HepG2 (cell line): ENCODE measurements around the gene FOXK2. TPM values are rescaled to one million over a fixed set of nuclear protein-coding genes. Genes with fewer than 3 reads are reported as not detected.
A peak's percentile ranks its signal among the peaks of the same experiment; 100 is the strongest.

ENCODE experiments used
- ATAC-seq: fragments of 200-7000 bp; cut with Tn5 transposase; 3 replicates; pipeline ENCODE4 v1.9.1; 2020; ENCODE audit warnings: mild to moderate bottlenecking, moderate library complexity
- BruUV-seq: library from RNA; stranded (reverse); fragments of 400-500 nt; replicated peaks from 2 replicates; lab custom pipeline; 2021; lab: Mats Ljungman, UMichigan
- CTCF ChIA-PET: fragments of 300-600 bp; formaldehyde crosslinking; extraction: SDS; loops from one replicate; lab custom pipeline; 2021; ENCODE audit warnings: low total read pairs, inconsistent platforms, low intra/inter-chr PET ratio; lab: Yijun Ruan, JAX
- POLR2A ChIA-PET: fragments of 350-600 bp; sonication (Branson Sonifier 250); formaldehyde crosslinking; loops from one replicate; lab custom pipeline; 2020; ENCODE audit warnings: antibody characterized with exemption, inconsistent platforms; lab: Yijun Ruan, JAX
- DNase-seq: peaks from one replicate; pipeline ENCODE4 v3.0.0-alpha.2; 2015; ENCODE audit warnings: low spot score
- FAIRE-seq: peaks from 3 replicates; lab custom pipeline; 2011; peaks lifted over from hg19 to GRCh38; lab: Jason Lieb, UNC
- H2AFZ ChIP-seq: one replicate; pipeline ENCODE4 v1.6.1; 2011; ENCODE audit warnings: low read length, inconsistent platforms
- H3K27ac ChIP-seq: fragments of 300-600 bp; 3 replicates; pipeline ENCODE4 v1.8.0; 2011; ENCODE audit warnings: mixed run types, mild to moderate bottlenecking, mixed read lengths, low read length, inconsistent platforms; ENCODE audit not compliant: insufficient read depth; ENCODE audit errors: extremely low read length
- H3K27me3 ChIP-seq, 2 experiments: fragments of 200-600 bp in 1 of 2; 2 replicates in 1 of 2; 3 replicates in 1 of 2; pipeline versions ENCODE4 v1.6.0 to v1.8.0; 2011; ENCODE audit warnings: low read length in 2 of 2, mild to moderate bottlenecking in 2 of 2, moderate library complexity in 2 of 2, inconsistent platforms in 1 of 2; ENCODE audit not compliant: insufficient read depth in 2 of 2, control insufficient read depth in 1 of 2
- H3K36me3 ChIP-seq, 2 experiments: fragments of 200-600 bp in 1 of 2; replicated peaks in 1 of 2; 2 replicates in 1 of 2; 3 replicates in 1 of 2; pipeline versions ENCODE4 v1.5.1 to v1.8.0; 2011; ENCODE audit warnings: low read length in 2 of 2, inconsistent platforms in 1 of 2; ENCODE audit not compliant: insufficient read depth in 2 of 2, control insufficient read depth in 1 of 2
- H3K4me1 ChIP-seq: 2 replicates; pipeline ENCODE4 v1.5.1; 2012; ENCODE audit warnings: low read length, inconsistent platforms; ENCODE audit not compliant: insufficient read depth
- H3K4me2 ChIP-seq: 2 replicates; pipeline ENCODE4 v1.6.0; 2011; ENCODE audit warnings: low read depth, low read length, inconsistent platforms
- H3K4me3 ChIP-seq, 3 experiments: fragments of 200-600 bp in 1 of 3; sonication (generic), shearing (Covaris generic) in 1 of 3; replicated peaks in 1 of 3; 2 replicates each; pipeline ENCODE4 v1.5.1; 2011 to 2016; ENCODE audit warnings: low read length in 3 of 3, inconsistent platforms in 2 of 3, low read depth in 2 of 3, mild to moderate bottlenecking in 2 of 3, control low read depth in 1 of 3, mixed read lengths in 1 of 3; ENCODE audit not compliant: insufficient read depth in 1 of 3
- H3K79me2 ChIP-seq: one replicate; pipeline ENCODE4 v1.6.1; 2011; ENCODE audit warnings: low read length, inconsistent platforms; ENCODE audit not compliant: insufficient read depth
- H3K9ac ChIP-seq: 2 replicates; pipeline ENCODE4 v1.6.0; 2011; ENCODE audit warnings: mild to moderate bottlenecking, low read depth, low read length, inconsistent platforms; ENCODE audit not compliant: insufficient read depth
- H3K9me3 ChIP-seq: 2 replicates; pipeline ENCODE4 v1.5.1; 2012; ENCODE audit warnings: mild to moderate bottlenecking, low read length
- H4K20me1 ChIP-seq: 2 replicates; pipeline ENCODE4 v1.6.0; 2011; ENCODE audit warnings: inconsistent platforms, mild to moderate bottlenecking, low read length, moderate library complexity; ENCODE audit not compliant: insufficient read depth
- HOXA3 ChIP-seq: sonication (generic); formaldehyde crosslinking; IDR thresholded peaks from 2 replicates; pipeline ENCODE4 v1.5.0; 2020; ENCODE audit warnings: missing genetic modification reagents
- KAT7 ChIP-seq: IDR thresholded peaks from 2 replicates; pipeline ENCODE4 v1.6.1; 2018; ENCODE audit warnings: borderline replicate concordance, missing compliant biosample characterization
- KDM5B ChIP-seq: sonication (generic); formaldehyde crosslinking; IDR thresholded peaks from 2 replicates; pipeline ENCODE4 v1.4.0; 2020; ENCODE audit warnings: missing genetic modification reagents, mild to moderate bottlenecking, borderline replicate concordance
- MBD4 ChIP-seq: IDR thresholded peaks from 2 replicates; pipeline ENCODE4 v1.6.1; 2012; ENCODE audit warnings: low read length, inconsistent platforms, borderline replicate concordance
- NRL ChIP-seq: sonication (generic); formaldehyde crosslinking; IDR thresholded peaks from 2 replicates; pipeline ENCODE4 v1.5.0; 2020; ENCODE audit warnings: missing genetic modification reagents, mild to moderate bottlenecking, moderate library complexity, borderline replicate concordance
- PCBP2 ChIP-seq: fragments of 200-400 bp; formaldehyde crosslinking; optimal IDR thresholded peaks from 2 replicates; pipeline ENCODE3; 2018; ENCODE audit warnings: low read length, low read depth; ENCODE audit not compliant: poor library complexity, severe bottlenecking
- TSC22D2 ChIP-seq: sonication (generic); formaldehyde crosslinking; IDR thresholded peaks from 2 replicates; pipeline ENCODE4 v1.5.1; 2020; ENCODE audit warnings: missing genetic modification reagents, mild to moderate bottlenecking, borderline replicate concordance
- ZBTB14 ChIP-seq: sonication (generic); formaldehyde crosslinking; IDR thresholded peaks from 2 replicates; pipeline ENCODE4 v1.4.0; 2020; ENCODE audit warnings: missing genetic modification reagents
- ZBTB33 ChIP-seq: sonication (generic); formaldehyde crosslinking; IDR thresholded peaks from 2 replicates; pipeline ENCODE4 v1.4.0; 2020; ENCODE audit warnings: missing genetic modification reagents
- ZBTB38 ChIP-seq: sonication (generic); formaldehyde crosslinking; IDR thresholded peaks from 2 replicates; pipeline ENCODE4 v1.5.1; 2020; ENCODE audit warnings: mild to moderate bottlenecking, missing genetic modification reagents
- ZFP62 ChIP-seq: sonication (generic); formaldehyde crosslinking; IDR thresholded peaks from 2 replicates; pipeline ENCODE4 v1.4.0; 2020; ENCODE audit warnings: missing genetic modification reagents
- ZNF121 ChIP-seq: sonication (generic); formaldehyde crosslinking; IDR thresholded peaks from 2 replicates; pipeline ENCODE4 v1.5.0; 2020; ENCODE audit warnings: mild to moderate bottlenecking, missing genetic modification reagents
- ZNF501 ChIP-seq: sonication (generic); formaldehyde crosslinking; IDR thresholded peaks from 2 replicates; pipeline ENCODE4 v1.5.1; 2020; ENCODE audit warnings: mild to moderate bottlenecking, moderate library complexity, missing genetic modification reagents
- WGBS: methylation state at CpG from one replicate; pipeline ENCODE4 v1.1.6; 2017; ENCODE audit warnings: low lambda C conversion rate; 5-methylcytosine and 5-hydroxymethylcytosine counted together
- in situ Hi-C: cut with HindIII; loops from 2 replicates; pipeline ENCODE4 v1.10.0; 2017; ENCODE audit warnings: low pct_unique_long_range_greater_than_20kb; ENCODE audit not compliant: extremely low pct_ligation_motif_present
- intact Hi-C: fragments of 100-400 bp; cut with micrococcal nuclease; formaldehyde crosslinking; loops from one replicate; pipeline ENCODE4 v1.10.0; 2022; ENCODE audit not compliant: unreplicated experiment
- polyA plus RNA-seq, 8 experiments: library from polyadenylated mRNA; depleted of rRNA in 3 of 8; stranded (reverse) in 7 of 8; unstranded in 1 of 8; fragments of >200 nt; fragmentation: Illumina TruSeq in 4 of 8; extraction: Trizol in 4 of 8; gene quantifications; 2 replicates each; pipeline versions ENCODE4 v1.2.1 to v1.2.3, GENCODE V29; 2011 to 2016; ENCODE audit warnings: low read depth in 4 of 8, missing spikeins in 1 of 8, mixed read lengths in 1 of 8; ENCODE audit not compliant: insufficient read depth in 1 of 8
- total RNA-seq, 5 experiments: library from RNA; depleted of rRNA; stranded (reverse); fragments of >200 nt; fragmentation: Illumina TruSeq; extraction: Trizol; gene quantifications; 2 replicates each; pipeline ENCODE4 v1.2.3, GENCODE V29; 2016; ENCODE audit warnings: low read depth in 1 of 5

FOXK2 gene
- total and polyA plus RNA-seq, 2 of the 13 experiments (the other 11 are each of a cell fraction or from before 2014, with no cell fraction given), result 67.1 to 67.2 TPM

- Histone ChIP-seq H2AFZ (no peak overlapping the region), H3K27ac (peak overlapping the region; percentile 87), H3K79me2 (peaks cover 62% of the 10 kb centered on the region), H3K36me3 (peaks cover 34 to 79% of the 10 kb centered on the region in 2 experiments), H4K20me1 (0 out of 2 replicates have a peak, but pooled peaks cover 7% of the 10 kb centered on the region), H3K4me3 (no peak overlapping the region), H3K9me3 (no peaks in the 10 kb centered on the region), H3K27me3 (no peaks in the 10 kb centered on the region), H3K4me2 (no peak overlapping the region), H3K9ac (no peak overlapping the region), H3K4me1 (peaks cover 58% of the 10 kb centered on the region)
- ATAC-seq (no peak), DNase-seq (no peak), FAIRE-seq (no peak)
- peak; percentile 91 for TF ChIP-seq ZNF121 (CRISPR knock-in tag)
- no peak for TF ChIP-seq TSC22D2
- TF ChIP-seq ZBTB14 (CRISPR knock-in tag), result no peak
- 0 out of 2 replicates have a peak, but pooled peaks have one; percentile 2 for TF ChIP-seq ZNF501 (CRISPR knock-in tag)
- in situ Hi-C loops (no loop called here), intact Hi-C loops (no loop called here)
- POLR2A ChIA-PET, result interaction anchor here (1.1 to 3.1 kb wide), 5 partner anchors 9 to 112 kb away, joined by 4 to 15 read pairs (median 6); partner anchors contain the start of gene NARF
- no TSS peak for BruUV-seq
- 89% methylated on average over 11 of the region's 11 CpGs for WGBS
- CTCF ChIA-PET, result no interaction called here
These were observed 50.1 kb downstream of the FOXK2 start for GRCh38 chr17:82569621-82570020.

GRCh38 chr17:82570277-82570676 lies 50.7 kb downstream of the FOXK2 start:
- peaks cover 52% of the 10 kb centered on the region for H3K4me1 ChIP-seq
- 94% methylated on average over 9 of the region's 9 CpGs for WGBS
- intact Hi-C loops, result no loop called here
- no peak overlapping the region for H3K9ac ChIP-seq
- H2AFZ ChIP-seq, result no peak overlapping the region
- FAIRE-seq (no peak), DNase-seq (no peak), ATAC-seq (no peak)
- peak overlapping the region; percentile 49 for H3K27ac ChIP-seq
- 0 out of 2 replicates have a peak, but pooled peaks cover 7% of the 10 kb centered on the region for H4K20me1 ChIP-seq
- H3K36me3 ChIP-seq, result peaks cover 36 to 80% of the 10 kb centered on the region in 2 experiments
- POLR2A ChIA-PET, result interaction anchor here (1.8 to 3.1 kb wide), 3 partner anchors 10 to 21 kb away, joined by 5 to 15 read pairs (median 12); no protein-coding TSS in a partner anchor
- H3K4me3 ChIP-seq, result no peak overlapping the region
- peaks cover 60% of the 10 kb centered on the region for H3K79me2 ChIP-seq
- no TSS peak for BruUV-seq
- CTCF ChIA-PET, result no interaction called here
- in situ Hi-C loops, result no loop called here
- H3K27me3 ChIP-seq, result no peaks in the 10 kb centered on the region
- no peaks in the 10 kb centered on the region for H3K9me3 ChIP-seq
- no peak overlapping the region for H3K4me2 ChIP-seq
- TF ChIP-seq ZFP62 (no peak), ZBTB38 (CRISPR knock-in tag) (peak; percentile 70), PCBP2 (no peak), ZBTB33 (peak; percentile 66), HOXA3 (CRISPR knock-in tag) (no peak; the same call in 1 of the 2 replicates), KDM5B (CRISPR knock-in tag) (0 out of 2 replicates have a peak, but pooled peaks have one; percentile 1), MBD4 (no peak), KAT7 (CRISPR knock-in tag) (no peak), NRL (CRISPR knock-in tag) (no peak)
